HepG2 (cell line): ENCODE results near the gene CEBPB. TPM values are rescaled to one million over a fixed set of nuclear protein-coding genes. Genes with fewer than 3 reads are reported as not detected.

Experiments used
- ATAC-seq: fragments of 200-7000 bp; cut with Tn5 transposase; 3 replicates; pipeline ENCODE4 v1.9.1; 2020; ENCODE audit warnings: mild to moderate bottlenecking, moderate library complexity
- BruUV-seq: library from RNA; stranded (reverse); fragments of 400-500 nt; replicated peaks from 2 replicates; lab custom pipeline; 2021; lab: Mats Ljungman, UMichigan
- CTCF ChIA-PET: fragments of 300-600 bp; formaldehyde crosslinking; extraction: SDS; loops from one replicate; lab custom pipeline; 2021; ENCODE audit warnings: low total read pairs, inconsistent platforms, low intra/inter-chr PET ratio; lab: Yijun Ruan, JAX
- POLR2A ChIA-PET: fragments of 350-600 bp; sonication (Branson Sonifier 250); formaldehyde crosslinking; loops from one replicate; lab custom pipeline; 2020; ENCODE audit warnings: antibody characterized with exemption, inconsistent platforms; lab: Yijun Ruan, JAX
- DNase-seq: peaks from one replicate; pipeline ENCODE4 v3.0.0-alpha.2; 2015; ENCODE audit warnings: low spot score
- FAIRE-seq: peaks from 3 replicates; lab custom pipeline; 2011; peaks lifted over from hg19 to GRCh38; lab: Jason Lieb, UNC
- H2AFZ ChIP-seq: one replicate; pipeline ENCODE4 v1.6.1; 2011; ENCODE audit warnings: low read length, inconsistent platforms
- H3K27ac ChIP-seq: fragments of 300-600 bp; 3 replicates; pipeline ENCODE4 v1.8.0; 2011; ENCODE audit warnings: mixed run types, mild to moderate bottlenecking, mixed read lengths, low read length, inconsistent platforms; ENCODE audit not compliant: insufficient read depth; ENCODE audit errors: extremely low read length
- H3K27me3 ChIP-seq, 2 experiments: fragments of 200-600 bp in 1 of 2; 2 replicates in 1 of 2; 3 replicates in 1 of 2; pipeline versions ENCODE4 v1.6.0 to v1.8.0; 2011; ENCODE audit warnings: low read length in 2 of 2, mild to moderate bottlenecking in 2 of 2, moderate library complexity in 2 of 2, inconsistent platforms in 1 of 2; ENCODE audit not compliant: insufficient read depth in 2 of 2, control insufficient read depth in 1 of 2
- H3K36me3 ChIP-seq, 2 experiments: fragments of 200-600 bp in 1 of 2; replicated peaks in 1 of 2; 2 replicates in 1 of 2; 3 replicates in 1 of 2; pipeline versions ENCODE4 v1.5.1 to v1.8.0; 2011; ENCODE audit warnings: low read length in 2 of 2, inconsistent platforms in 1 of 2; ENCODE audit not compliant: insufficient read depth in 2 of 2, control insufficient read depth in 1 of 2
- H3K4me1 ChIP-seq: 2 replicates; pipeline ENCODE4 v1.5.1; 2012; ENCODE audit warnings: low read length, inconsistent platforms; ENCODE audit not compliant: insufficient read depth
- H3K4me2 ChIP-seq: 2 replicates; pipeline ENCODE4 v1.6.0; 2011; ENCODE audit warnings: low read depth, low read length, inconsistent platforms
- H3K4me3 ChIP-seq, 3 experiments: fragments of 200-600 bp in 1 of 3; sonication (generic), shearing (Covaris generic) in 1 of 3; replicated peaks in 1 of 3; 2 replicates each; pipeline ENCODE4 v1.5.1; 2011 to 2016; ENCODE audit warnings: low read length in 3 of 3, inconsistent platforms in 2 of 3, low read depth in 2 of 3, mild to moderate bottlenecking in 2 of 3, control low read depth in 1 of 3, mixed read lengths in 1 of 3; ENCODE audit not compliant: insufficient read depth in 1 of 3
- H3K79me2 ChIP-seq: one replicate; pipeline ENCODE4 v1.6.1; 2011; ENCODE audit warnings: low read length, inconsistent platforms; ENCODE audit not compliant: insufficient read depth
- H3K9ac ChIP-seq: 2 replicates; pipeline ENCODE4 v1.6.0; 2011; ENCODE audit warnings: mild to moderate bottlenecking, low read depth, low read length, inconsistent platforms; ENCODE audit not compliant: insufficient read depth
- H3K9me3 ChIP-seq: 2 replicates; pipeline ENCODE4 v1.5.1; 2012; ENCODE audit warnings: mild to moderate bottlenecking, low read length
- H4K20me1 ChIP-seq: 2 replicates; pipeline ENCODE4 v1.6.0; 2011; ENCODE audit warnings: inconsistent platforms, mild to moderate bottlenecking, low read length, moderate library complexity; ENCODE audit not compliant: insufficient read depth
- ARID5B ChIP-seq: IDR thresholded peaks from 2 replicates; pipeline ENCODE4 v1.4.0; 2020; ENCODE audit warnings: mild to moderate bottlenecking, missing genetic modification reagents
- ATF4 ChIP-seq, 2 experiments: fragments of 450-650 bp in 1 of 2; sonication (generic) in 1 of 2; formaldehyde crosslinking; IDR thresholded peaks; 2 replicates each; pipeline versions ENCODE4 v1.5.0 to v1.8.0; 2020 to 2022; ENCODE audit warnings: mild to moderate bottlenecking in 1 of 2, missing genetic modification reagents in 1 of 2
- NFE2 ChIP-seq: sonication (generic); formaldehyde crosslinking; IDR thresholded peaks from 2 replicates; pipeline ENCODE4 v1.4.0; 2020; ENCODE audit warnings: missing genetic modification reagents
- NFIB ChIP-seq: sonication (generic); formaldehyde crosslinking; IDR thresholded peaks from 2 replicates; pipeline ENCODE4 v1.9.0; 2021; ENCODE audit warnings: missing genetic modification reagents, mild to moderate bottlenecking, borderline replicate concordance
- REL ChIP-seq: sonication (generic); formaldehyde crosslinking; conservative IDR thresholded peaks from 2 replicates; pipeline ENCODE4 v1.8.0; 2022; ENCODE audit warnings: mild to moderate bottlenecking, missing genetic modification reagents, moderate library complexity
- SRY ChIP-seq: sonication (generic); formaldehyde crosslinking; IDR thresholded peaks from 2 replicates; pipeline ENCODE4 v1.8.0; 2022; ENCODE audit warnings: mild to moderate bottlenecking, missing genetic modification reagents
- ZBTB49 ChIP-seq: sonication (generic); formaldehyde crosslinking; IDR thresholded peaks from 2 replicates; pipeline ENCODE4 v1.4.0; 2020; ENCODE audit warnings: missing genetic modification reagents, borderline replicate concordance
- ZHX1 ChIP-seq: sonication (generic); formaldehyde crosslinking; IDR thresholded peaks from 2 replicates; pipeline ENCODE4 v1.8.1; 2022; ENCODE audit warnings: low read depth, mild to moderate bottlenecking, missing genetic modification reagents
- ZMYM3 ChIP-seq: sonication (generic); formaldehyde crosslinking; IDR thresholded peaks from 2 replicates; pipeline ENCODE4 v1.5.1; 2020; ENCODE audit warnings: mild to moderate bottlenecking, missing genetic modification reagents
- ZNF546 ChIP-seq: sonication (generic); formaldehyde crosslinking; conservative IDR thresholded peaks from 2 replicates; pipeline ENCODE4 v1.8.1; 2023; ENCODE audit warnings: mild to moderate bottlenecking, missing genetic modification reagents
- ZNF605 ChIP-seq: sonication (generic); formaldehyde crosslinking; IDR thresholded peaks from 2 replicates; pipeline ENCODE4 v1.8.0; 2022; ENCODE audit warnings: mild to moderate bottlenecking, missing genetic modification reagents
- ZNF737 ChIP-seq: sonication (generic); formaldehyde crosslinking; IDR thresholded peaks from 2 replicates; pipeline ENCODE4 v1.5.0; 2020; ENCODE audit warnings: missing genetic modification reagents, mild to moderate bottlenecking, borderline replicate concordance
- WGBS: methylation state at CpG from one replicate; pipeline ENCODE4 v1.1.6; 2017; ENCODE audit warnings: low lambda C conversion rate; 5-methylcytosine and 5-hydroxymethylcytosine counted together
- in situ Hi-C: cut with HindIII; loops from 2 replicates; pipeline ENCODE4 v1.10.0; 2017; ENCODE audit warnings: low pct_unique_long_range_greater_than_20kb; ENCODE audit not compliant: extremely low pct_ligation_motif_present
- intact Hi-C: fragments of 100-400 bp; cut with micrococcal nuclease; formaldehyde crosslinking; loops from one replicate; pipeline ENCODE4 v1.10.0; 2022; ENCODE audit not compliant: unreplicated experiment
- polyA plus RNA-seq, 8 experiments: library from polyadenylated mRNA; depleted of rRNA in 3 of 8; stranded (reverse) in 7 of 8; unstranded in 1 of 8; fragments of >200 nt; fragmentation: Illumina TruSeq in 4 of 8; extraction: Trizol in 4 of 8; gene quantifications; 2 replicates each; pipeline versions ENCODE4 v1.2.1 to v1.2.3, GENCODE V29; 2011 to 2016; ENCODE audit warnings: low read depth in 4 of 8, missing spikeins in 1 of 8, mixed read lengths in 1 of 8; ENCODE audit not compliant: insufficient read depth in 1 of 8
- total RNA-seq, 5 experiments: library from RNA; depleted of rRNA; stranded (reverse); fragments of >200 nt; fragmentation: Illumina TruSeq; extraction: Trizol; gene quantifications; 2 replicates each; pipeline ENCODE4 v1.2.3, GENCODE V29; 2016; ENCODE audit warnings: low read depth in 1 of 5

The CEBPB gene
- total and polyA plus RNA-seq, 2 of the 13 experiments (the other 11 are each of a cell fraction or from before 2014, with no cell fraction given): 18.5 to 28.2 TPM

- DNase-seq (no peak), FAIRE-seq (no peak), ATAC-seq (no peak)
- H3K9me3 ChIP-seq: no peaks in the 10 kb centered on the region
- whole genome bisulfite sequencing: 84% methylated on average over 6 of the region's 6 CpGs
- peaks cover 50% of the 10 kb centered on the region for H3K4me1 ChIP-seq
- H3K27ac ChIP-seq: peak overlapping the region; percentile 79
- H3K36me3 ChIP-seq: peaks cover 0 to 8% of the 10 kb centered on the region in 2 experiments; a peak in 2 of 5 replicates
- no TSS peak for BruUV-seq
- H4K20me1 ChIP-seq: peaks cover 15% of the 10 kb centered on the region
- peak overlapping the region; percentile 97 for H3K9ac ChIP-seq
- intact Hi-C loops (no loop called here), in situ Hi-C loops (loop anchor here (5.0 kb wide), 4 partner anchors 154 to 389 kb away; no protein-coding TSS in a partner anchor)
- H3K4me3 ChIP-seq: peak overlapping the region in 1 of 3 experiments; percentile 99; a peak in 3 of 6 replicates
- ChIA-PET POLR2A (interaction anchor here (0.8 to 6.3 kb wide), 32 partner anchors 16 to 388 kb away, joined by 3 to 98 read pairs (median 10); partner anchors contain the start of gene PEDS1), CTCF (interaction anchor here (2.8 to 6.6 kb wide), 2 partner anchors 274 to 392 kb away, joined by 11 to 138 read pairs; no protein-coding TSS in a partner anchor)
- H3K27me3 ChIP-seq: no peaks in the 10 kb centered on the region; a peak in 1 of 5 replicates
- H3K4me2 ChIP-seq: peak overlapping the region; percentile 100
- H2AFZ ChIP-seq: no peak overlapping the region
- peaks cover 18% of the 10 kb centered on the region for H3K79me2 ChIP-seq
- TF ChIP-seq ZHX1 (CRISPR knock-in tag) (0 out of 2 replicates have a peak, but pooled peaks have one; percentile 14), ZNF605 (0 out of 2 replicates have a peak, but pooled peaks have one; percentile 8), NFE2 (CRISPR knock-in tag) (peak; percentile 5; the same call in 1 of the 2 replicates), ATF4 (CRISPR knock-in tag; IDR thresholded peaks at IDR 0.05) (no peak), ZMYM3 (peak; percentile 96), ZNF737 (CRISPR knock-in tag) (0 out of 2 replicates have a peak, but pooled peaks have one; percentile 36), NFIB (CRISPR knock-in tag) (0 out of 2 replicates have a peak, but pooled peaks have one; percentile 72), ZBTB49 (CRISPR knock-in tag) (0 out of 2 replicates have a peak, but pooled peaks have one; percentile 4), ARID5B (CRISPR knock-in tag) (0 out of 2 replicates have a peak, but pooled peaks have one; percentile 18), REL (CRISPR knock-in tag) (0 out of 2 replicates have a peak, but pooled peaks have one; percentile 23), ZNF546 (CRISPR knock-in tag) (0 out of 2 replicates have a peak, but pooled peaks have one; percentile 52), SRY (CRISPR knock-in tag) (0 out of 2 replicates have a peak, but pooled peaks have one; percentile 65)
Observed at GRCh38 chr20:50188287-50188688, 2.3 kb upstream of the CEBPB start.
